ENCODE measurements around the gene OR6C70.
"Not testable (repeated sequence)": the region's sequence is repeated elsewhere in the genome, so short reads cannot be mapped to it uniquely, and the experiment has no call there.

Gene OR6C70

GRCh38 chr12:55470088-55470829 is at the start of gene OR6C70:
Gene OR6C70, minus strand, starts transcription at chr12:55470138. Its CDS starts 0 bp downstream, at chr12:55470138.
- no peaks in the 10 kb centered on the region for H3K4me1 Mint-ChIP-seq
- ATAC-seq (no peak), DNase-seq (ENCODE audit: low spot score in 2 of 2) (no peak)
- H3K9me3 Mint-ChIP-seq = no peaks in the 10 kb centered on the region
- no peaks in the 10 kb centered on the region for H3K36me3 Mint-ChIP-seq
- no peak within 1 kb of the TSS for H3K27ac Mint-ChIP-seq
- no peak within 1 kb of the TSS for H3K4me3 Mint-ChIP-seq

- Mint-ChIP-seq H3K4me3 (no peak overlapping the region), H3K4me1 (no peaks in the 10 kb centered on the region), H3K36me3 (no peaks in the 10 kb centered on the region), H3K9me3 (peaks cover 2% of the 10 kb centered on the region), H3K27ac (no peak overlapping the region)
- no peak for ATAC-seq
- no peak for DNase-seq (ENCODE audit: low spot score in 2 of 2)
Observed at GRCh38 chr12:55516391-55516790, 46.5 kb upstream of the OR6C70 start.

- H3K27ac Mint-ChIP-seq = no peak overlapping the region
- H3K4me1 Mint-ChIP-seq = no peaks in the 10 kb centered on the region
- peaks cover 2% of the 10 kb centered on the region for H3K9me3 Mint-ChIP-seq
- no peak overlapping the region for H3K4me3 Mint-ChIP-seq
- H3K36me3 Mint-ChIP-seq = no peaks in the 10 kb centered on the region
- no peak for DNase-seq (ENCODE audit: low spot score in 2 of 2)
- peak; percentile 37 for ATAC-seq
Observed at GRCh38 chr12:55515696-55516095, 45.8 kb upstream of the OR6C70 start.

- Mint-ChIP-seq H3K4me3 (no peak overlapping the region), H3K4me1 (no peaks in the 10 kb centered on the region), H3K27ac (no peak overlapping the region), H3K9me3 (no peaks in the 10 kb centered on the region), H3K36me3 (no peaks in the 10 kb centered on the region)
- DNase-seq (ENCODE audit: low spot score in 2 of 2) (no peak), ATAC-seq (no peak)
Observed at GRCh38 chr12:55501601-55502000, 31.7 kb upstream of the OR6C70 start.

GRCh38 chr12:55499810-55500252 is 29.9 kb upstream of the OR6C70 start:
- no peaks in the 10 kb centered on the region for H3K9me3 Mint-ChIP-seq
- no peak overlapping the region for H3K27ac Mint-ChIP-seq
- H3K4me1 Mint-ChIP-seq = no peaks in the 10 kb centered on the region
- H3K36me3 Mint-ChIP-seq = no peaks in the 10 kb centered on the region
- H3K4me3 Mint-ChIP-seq = no peak overlapping the region
- ATAC-seq (no peak), DNase-seq (ENCODE audit: low spot score in 2 of 2) (no peak)

- Mint-ChIP-seq H3K4me1 (no peaks in the 10 kb centered on the region), H3K27ac (no peak overlapping the region), H3K9me3 (no peaks in the 10 kb centered on the region), H3K36me3 (no peaks in the 10 kb centered on the region), H3K4me3 (no peak overlapping the region)
- ATAC-seq (no peak), DNase-seq (ENCODE audit: low spot score in 2 of 2) (no peak)
Observed at GRCh38 chr12:55499231-55499630, 29.3 kb upstream of the OR6C70 start.

GRCh38 chr12:55495490-55495889 is 25.6 kb upstream of the OR6C70 start:
- DNase-seq (ENCODE audit: low spot score in 2 of 2) (no peak), ATAC-seq (no peak)
- no peaks in the 10 kb centered on the region for H3K36me3 Mint-ChIP-seq
- no peak overlapping the region for H3K27ac Mint-ChIP-seq
- H3K4me1 Mint-ChIP-seq = no peaks in the 10 kb centered on the region
- no peaks in the 10 kb centered on the region for H3K9me3 Mint-ChIP-seq
- H3K4me3 Mint-ChIP-seq = no peak overlapping the region

GRCh38 chr12:55492078-55492477 is 22.1 kb upstream of the OR6C70 start, which contains the start of gene OR6C68:
Gene OR6C68, plus strand, starts transcription at chr12:55492378. Its CDS starts 0 bp downstream, at chr12:55492378.
- DNase-seq (ENCODE audit: low spot score in 2 of 2) (no peak), ATAC-seq (no peak)
- Mint-ChIP-seq H3K4me3 (no peak within 1 kb of the TSS), H3K36me3 (no peaks in the 10 kb centered on the region), H3K27ac (no peak within 1 kb of the TSS), H3K9me3 (no peaks in the 10 kb centered on the region), H3K4me1 (no peaks in the 10 kb centered on the region)

- not testable (repeated sequence) for H3K4me1 Mint-ChIP-seq; DNase-seq (ENCODE audit: low spot score in 2 of 2); H3K27ac Mint-ChIP-seq; H3K36me3 Mint-ChIP-seq; H3K4me3 Mint-ChIP-seq; ATAC-seq; H3K9me3 Mint-ChIP-seq
Observed at GRCh38 chr12:55484284-55484683, 14.3 kb upstream of the OR6C70 start.

GRCh38 chr12:55479136-55479535 is 9.2 kb upstream of the OR6C70 start:
- H3K27ac Mint-ChIP-seq; DNase-seq (ENCODE audit: low spot score in 2 of 2); H3K9me3 Mint-ChIP-seq; H3K4me3 Mint-ChIP-seq; H3K36me3 Mint-ChIP-seq; ATAC-seq; H3K4me1 Mint-ChIP-seq: not testable (repeated sequence)

GRCh38 chr12:55472264-55472663 is 2.3 kb upstream of the OR6C70 start:
- Mint-ChIP-seq H3K9me3 (no peaks in the 10 kb centered on the region), H3K4me3 (no peak overlapping the region), H3K4me1 (no peaks in the 10 kb centered on the region), H3K36me3 (no peaks in the 10 kb centered on the region), H3K27ac (no peak overlapping the region)
- no peak for DNase-seq (ENCODE audit: low spot score in 2 of 2)
- ATAC-seq = no peak

GRCh38 chr12:55469291-55469690 is 647 bp downstream of the OR6C70 start:
- no peaks in the 10 kb centered on the region for H3K4me1 Mint-ChIP-seq
- no peaks in the 10 kb centered on the region for H3K9me3 Mint-ChIP-seq
- no peak overlapping the region for H3K27ac Mint-ChIP-seq
- DNase-seq (ENCODE audit: low spot score in 2 of 2) = no peak
- H3K4me3 Mint-ChIP-seq = no peak overlapping the region
- H3K36me3 Mint-ChIP-seq = no peaks in the 10 kb centered on the region
- no peak for ATAC-seq

- Mint-ChIP-seq H3K4me3 (no peak overlapping the region), H3K36me3 (no peaks in the 10 kb centered on the region), H3K27ac (no peak overlapping the region), H3K4me1 (no peaks in the 10 kb centered on the region), H3K9me3 (no peaks in the 10 kb centered on the region)
- ATAC-seq (no peak), DNase-seq (ENCODE audit: low spot score in 2 of 2) (no peak)
Observed at GRCh38 chr12:55467836-55468235, 2.1 kb downstream of the OR6C70 start.

- DNase-seq (ENCODE audit: low spot score in 2 of 2); H3K4me1 Mint-ChIP-seq; ATAC-seq; H3K27ac Mint-ChIP-seq; H3K4me3 Mint-ChIP-seq; H3K36me3 Mint-ChIP-seq; H3K9me3 Mint-ChIP-seq: not testable (repeated sequence)
Observed at GRCh38 chr12:55464926-55465325, 5.0 kb downstream of the OR6C70 start.

- ATAC-seq (no peak), DNase-seq (ENCODE audit: low spot score in 2 of 2) (no peak)
- no peaks in the 10 kb centered on the region for H3K36me3 Mint-ChIP-seq
- H3K9me3 Mint-ChIP-seq = no peaks in the 10 kb centered on the region
- H3K27ac Mint-ChIP-seq = no peak overlapping the region
- no peak overlapping the region for H3K4me3 Mint-ChIP-seq
- H3K4me1 Mint-ChIP-seq = no peaks in the 10 kb centered on the region
Observed at GRCh38 chr12:55448825-55449224, 21.1 kb downstream of the OR6C70 start.

GRCh38 chr12:55446326-55446725 is 23.6 kb downstream of the OR6C70 start:
- Mint-ChIP-seq H3K9me3 (peaks cover 2% of the 10 kb centered on the region), H3K4me3 (no peak overlapping the region), H3K27ac (no peak overlapping the region), H3K36me3 (no peaks in the 10 kb centered on the region), H3K4me1 (no peaks in the 10 kb centered on the region)
- DNase-seq (ENCODE audit: low spot score in 2 of 2) (no peak), ATAC-seq (no peak)

Data from stimulated activated effector memory CD8-positive, alpha-beta T cell treated with anti-CD3 and anti-CD28 coated beads, Interleukin-12 subunit alpha, Interleukin-12 subunit beta, amount 100 ng/mL, for 72 hours (primary cell).